H7 (cell line): ENCODE data around the gene STC2. TPM values are rescaled to one million over a fixed set of nuclear protein-coding genes. Genes with fewer than 3 reads are reported as not detected.

Source experiments
- DNase-seq: peaks from one replicate; pipeline ENCODE4 v3.0.0; 2012
- H3K27me3 ChIP-seq: 2 replicates; pipeline ENCODE4 v1.6.0; 2011; ENCODE audit warnings: mild to moderate bottlenecking, low read length; ENCODE audit not compliant: control insufficient read depth, insufficient read depth
- H3K36me3 ChIP-seq: replicated peaks from 2 replicates; pipeline ENCODE4 v1.5.1; 2011; ENCODE audit warnings: low read length; ENCODE audit not compliant: control insufficient read depth, insufficient read depth
- H3K4me3 ChIP-seq: 2 replicates; pipeline ENCODE4 v1.5.1; 2011; ENCODE audit warnings: low read depth, mild to moderate bottlenecking, control low read depth, low read length, moderate library complexity; ENCODE audit not compliant: insufficient read depth
- total RNA-seq: library from RNA; depleted of rRNA; stranded (reverse); fragments of >200 nt; shearing (Covaris generic); gene quantifications from 2 replicates; pipeline ENCODE4 v1.2.3, GENCODE V29; 2014

The STC2 gene
- total RNA-seq, 1 experiment from 2014 or later: 17.8 TPM

GRCh38 chr5:173310861-173311785 is 17.1 kb downstream of the STC2 start:
- DNase-seq: no peak
- no peaks in the 10 kb centered on the region for H3K36me3 ChIP-seq
- H3K27me3 ChIP-seq: no peaks in the 10 kb centered on the region
- H3K4me3 ChIP-seq: no peak overlapping the region

GRCh38 chr5:173310218-173310769 is 17.9 kb downstream of the STC2 start:
- no peak for DNase-seq
- Histone ChIP-seq H3K4me3 (no peak overlapping the region), H3K27me3 (no peaks in the 10 kb centered on the region), H3K36me3 (no peaks in the 10 kb centered on the region)

GRCh38 chr5:173309731-173310130 is 18.5 kb downstream of the STC2 start:
- Histone ChIP-seq H3K27me3 (no peaks in the 10 kb centered on the region), H3K4me3 (no peak overlapping the region), H3K36me3 (no peaks in the 10 kb centered on the region)
- no peak for DNase-seq

- no peak for DNase-seq
- Histone ChIP-seq H3K27me3 (no peaks in the 10 kb centered on the region), H3K4me3 (no peak overlapping the region), H3K36me3 (no peaks in the 10 kb centered on the region)
These were observed 20.0 kb downstream of the STC2 start for GRCh38 chr5:173308226-173308625.

- Histone ChIP-seq H3K27me3 (no peaks in the 10 kb centered on the region), H3K4me3 (no peak overlapping the region), H3K36me3 (no peaks in the 10 kb centered on the region)
- DNase-seq: no peak
These were observed 20.5 kb downstream of the STC2 start for GRCh38 chr5:173307695-173308094.

- H3K36me3 ChIP-seq: no peaks in the 10 kb centered on the region
- no peaks in the 10 kb centered on the region for H3K27me3 ChIP-seq
- H3K4me3 ChIP-seq: no peak overlapping the region
- DNase-seq: no peak
These were observed 21.5 kb downstream of the STC2 start for GRCh38 chr5:173306695-173307094.

- H3K27me3 ChIP-seq: no peaks in the 10 kb centered on the region
- H3K36me3 ChIP-seq: no peaks in the 10 kb centered on the region
- no peak overlapping the region for H3K4me3 ChIP-seq
- DNase-seq: no peak
These were observed 23.6 kb downstream of the STC2 start for GRCh38 chr5:173304591-173304988.

- no peaks in the 10 kb centered on the region; the same call in 1 of the 2 replicates for H3K27me3 ChIP-seq
- peak; percentile 86 for DNase-seq
- H3K4me3 ChIP-seq: no peak overlapping the region
- no peaks in the 10 kb centered on the region for H3K36me3 ChIP-seq
These were observed 24.2 kb downstream of the STC2 start for GRCh38 chr5:173303878-173304590.

GRCh38 chr5:173302546-173303155 is 25.6 kb downstream of the STC2 start:
- no peak overlapping the region for H3K4me3 ChIP-seq
- H3K36me3 ChIP-seq: no peaks in the 10 kb centered on the region
- peak; percentile 64 for DNase-seq
- H3K27me3 ChIP-seq: no peaks in the 10 kb centered on the region; the same call in 1 of the 2 replicates

GRCh38 chr5:173301695-173302545 is 26.3 kb downstream of the STC2 start:
- Histone ChIP-seq H3K4me3 (no peak overlapping the region), H3K27me3 (no peaks in the 10 kb centered on the region; the same call in 1 of the 2 replicates), H3K36me3 (no peaks in the 10 kb centered on the region)
- no peak for DNase-seq

- no peak for DNase-seq
- H3K4me3 ChIP-seq: no peak overlapping the region
- H3K27me3 ChIP-seq: no peaks in the 10 kb centered on the region; the same call in 1 of the 2 replicates
- H3K36me3 ChIP-seq: no peaks in the 10 kb centered on the region
These were observed 27.7 kb downstream of the STC2 start for GRCh38 chr5:173300389-173301047.

GRCh38 chr5:173299820-173300219 is 28.4 kb downstream of the STC2 start:
- H3K36me3 ChIP-seq: no peaks in the 10 kb centered on the region
- no peak overlapping the region for H3K4me3 ChIP-seq
- no peak for DNase-seq
- H3K27me3 ChIP-seq: peaks cover 4% of the 10 kb centered on the region

- no peaks in the 10 kb centered on the region for H3K36me3 ChIP-seq
- peak; percentile 52 for DNase-seq
- no peak overlapping the region for H3K4me3 ChIP-seq
- H3K27me3 ChIP-seq: peaks cover 13% of the 10 kb centered on the region
These were observed 29.8 kb downstream of the STC2 start for GRCh38 chr5:173298213-173298926.
